Measurements from ENCODE around the gene DDR1.
"Not testable (repeated sequence)": the region's sequence is repeated elsewhere in the genome, so short reads cannot be mapped to it uniquely, and the experiment has no call there.

The DDR1 gene

GRCh38 chr6:30894935-30895334, 10.6 kb downstream of the DDR1 start:
- DNase-seq = no peak

GRCh38 chr6:30895343-30895742, 11.0 kb downstream of the DDR1 start:
- DNase-seq = no peak

GRCh38 chr6:30896541-30896940, 12.2 kb downstream of the DDR1 start:
- no peak for DNase-seq

- no peak for DNase-seq
Measured at GRCh38 chr6:30897882-30898281, 13.6 kb downstream of the DDR1 start.

- no peak for DNase-seq
Measured at GRCh38 chr6:30898750-30899360, 14.5 kb downstream of the DDR1 start.

GRCh38 chr6:30900863-30901417, 16.6 kb downstream of the DDR1 start:
- DNase-seq = no peak

- DNase-seq = no peak
Measured at GRCh38 chr6:30901436-30901835, 17.1 kb downstream of the DDR1 start.

- not testable (repeated sequence) for DNase-seq
Measured at GRCh38 chr6:30902196-30902595, 17.9 kb downstream of the DDR1 start.

GRCh38 chr6:30902709-30903108, 18.4 kb downstream of the DDR1 start:
- DNase-seq = no peak

- DNase-seq = no peak
Measured at GRCh38 chr6:30903236-30903635, 18.9 kb downstream of the DDR1 start.

- DNase-seq = not testable (repeated sequence)
Measured at GRCh38 chr6:30907290-30907757, 23.0 kb downstream of the DDR1 start.

- peak; percentile 95 for DNase-seq
Measured at GRCh38 chr6:30907758-30908591, 23.7 kb downstream of the DDR1 start, which contains the start of gene GTF2H4. TSS of gene GTF2H4 (plus strand) at chr6:30908207.

GRCh38 chr6:30908700-30909099, 24.4 kb downstream of the DDR1 start:
- DNase-seq = no peak

- DNase-seq = not testable (repeated sequence)
Measured at GRCh38 chr6:30910473-30910872, 26.2 kb downstream of the DDR1 start.

GRCh38 chr6:30912746-30913520, 28.6 kb downstream of the DDR1 start:
- DNase-seq = no peak

- no peak for DNase-seq
Measured at GRCh38 chr6:30913721-30914075, 29.4 kb downstream of the DDR1 start.

- DNase-seq = peak; percentile 77
Measured at GRCh38 chr6:30914076-30914853, 29.9 kb downstream of the DDR1 start, which contains the start of gene VARS2. TSS of gene VARS2 (plus strand) at chr6:30914238. CDS start at chr6:30914837, 599 bp downstream.

- no peak for DNase-seq
Measured at GRCh38 chr6:30914854-30915590, 30.7 kb downstream of the DDR1 start.

GRCh38 chr6:30915591-30915946, 31.2 kb downstream of the DDR1 start:
- no peak for DNase-seq

GRCh38 chr6:30917041-30917440, 32.7 kb downstream of the DDR1 start:
- DNase-seq = no peak

GRCh38 chr6:30917487-30917886, 33.2 kb downstream of the DDR1 start:
- DNase-seq = no peak

- DNase-seq = no peak
Measured at GRCh38 chr6:30918670-30919069, 34.4 kb downstream of the DDR1 start.

Measured in activated CD4-positive, alpha-beta T cell treated with anti-CD3 and anti-CD28 coated beads, Interleukin-2, amount 50 U/mL, for 1 hour (primary cell).